Neutrophil (primary cell): Measurements from ENCODE around the gene SRRM2.

Experiments used
- H3K27ac ChIP-seq: fragments of 200-600 bp; sonication (generic); 2 replicates; pipeline ENCODE4 v1.5.1; 2016; ENCODE audit warnings: mild to moderate bottlenecking, moderate library complexity
- H3K27me3 ChIP-seq: fragments of 200-600 bp; sonication (generic); 2 replicates; pipeline ENCODE4 v1.6.0; 2016; ENCODE audit warnings: mild to moderate bottlenecking
- H3K36me3 ChIP-seq: fragments of 200-600 bp; sonication (generic); 2 replicates; pipeline ENCODE4 v1.5.1; 2017
- H3K4me1 ChIP-seq, 2 experiments: fragments of 200-600 bp in 1 of 2; sonication (generic) in 1 of 2; 1 replicate in 1 of 2; 2 replicates in 1 of 2; pipeline versions ENCODE4 v1.5.1 to v1.6.1; 2013 to 2016; ENCODE audit warnings: low read depth in 1 of 2, low read length in 1 of 2, mild to moderate bottlenecking in 1 of 2, moderate library complexity in 1 of 2; ENCODE audit not compliant: control insufficient read depth in 1 of 2, insufficient read depth in 1 of 2
- H3K4me3 ChIP-seq, 2 experiments: fragments of 200-600 bp in 1 of 2; sonication (generic) in 1 of 2; 1 replicate in 1 of 2; 2 replicates in 1 of 2; pipeline ENCODE4 v1.5.1; 2013 to 2016; ENCODE audit warnings: low read depth in 1 of 2, low read length in 1 of 2, mild to moderate bottlenecking in 1 of 2, moderate library complexity in 1 of 2
- H3K9me3 ChIP-seq: fragments of 200-600 bp; sonication (generic); 2 replicates; pipeline ENCODE4 v1.5.1; 2016
- TF ChIP-seq, protein P1 (sequence below): fragments of 200-600 bp; sonication (generic); IDR thresholded peaks from 2 replicates; pipeline ENCODE4 v1.5.1; 2016; ENCODE audit warnings: antibody characterized with exemption

SRRM2 gene

DNA sequence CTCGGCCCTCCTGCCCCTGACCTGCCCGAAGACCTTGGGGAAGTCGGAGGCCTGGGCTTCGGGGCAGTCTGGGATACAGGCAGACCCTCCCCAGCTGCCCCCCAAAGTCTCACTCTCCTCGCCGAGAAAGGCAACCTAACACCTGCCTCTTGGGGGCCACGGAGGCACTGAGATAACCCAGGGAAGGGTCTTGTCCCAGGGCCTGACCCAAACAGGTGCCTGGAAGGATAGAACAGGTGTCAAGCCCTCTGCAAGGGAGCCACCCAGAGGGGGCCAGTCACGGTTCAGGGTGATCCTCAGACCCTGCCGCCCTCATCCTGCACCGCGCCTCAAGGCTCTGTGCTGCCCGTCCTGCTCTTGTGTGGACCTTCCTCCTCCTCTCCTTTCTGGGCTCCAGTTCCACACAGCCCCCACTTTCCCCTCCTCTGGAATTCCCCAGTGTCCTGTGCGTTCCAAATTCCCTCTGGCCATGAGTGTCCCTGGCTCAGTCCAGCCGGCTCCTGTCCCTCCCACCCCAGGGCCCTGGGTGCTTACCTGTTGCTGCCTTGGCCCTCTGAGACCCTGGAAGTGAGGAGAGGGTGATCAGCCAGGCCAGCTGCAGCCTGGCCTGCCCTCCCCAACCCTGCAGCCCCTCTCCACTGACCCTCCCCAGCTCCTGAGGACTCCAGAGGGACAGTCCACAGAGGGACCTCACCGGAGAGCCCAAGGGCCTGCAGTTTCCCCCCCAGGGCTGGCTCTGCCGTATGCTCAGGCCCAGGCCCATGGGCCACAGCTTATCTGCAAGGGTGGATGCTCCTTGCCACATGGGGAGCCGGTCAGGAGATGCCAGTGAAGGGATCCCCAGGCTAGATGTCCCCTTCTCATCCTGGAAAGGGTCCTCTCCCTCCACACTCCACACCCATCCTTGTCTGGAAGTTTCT is 36.2 kb upstream of the SRRM2 start:
- no peaks in the 10 kb centered on the region for H3K36me3 ChIP-seq
- H3K4me1 ChIP-seq = peaks cover 0 to 12% of the 10 kb centered on the region in 2 experiments
- H3K9me3 ChIP-seq = no peaks in the 10 kb centered on the region
- H3K4me3 ChIP-seq = no peak overlapping the region
- TF ChIP-seq, protein P1, sequence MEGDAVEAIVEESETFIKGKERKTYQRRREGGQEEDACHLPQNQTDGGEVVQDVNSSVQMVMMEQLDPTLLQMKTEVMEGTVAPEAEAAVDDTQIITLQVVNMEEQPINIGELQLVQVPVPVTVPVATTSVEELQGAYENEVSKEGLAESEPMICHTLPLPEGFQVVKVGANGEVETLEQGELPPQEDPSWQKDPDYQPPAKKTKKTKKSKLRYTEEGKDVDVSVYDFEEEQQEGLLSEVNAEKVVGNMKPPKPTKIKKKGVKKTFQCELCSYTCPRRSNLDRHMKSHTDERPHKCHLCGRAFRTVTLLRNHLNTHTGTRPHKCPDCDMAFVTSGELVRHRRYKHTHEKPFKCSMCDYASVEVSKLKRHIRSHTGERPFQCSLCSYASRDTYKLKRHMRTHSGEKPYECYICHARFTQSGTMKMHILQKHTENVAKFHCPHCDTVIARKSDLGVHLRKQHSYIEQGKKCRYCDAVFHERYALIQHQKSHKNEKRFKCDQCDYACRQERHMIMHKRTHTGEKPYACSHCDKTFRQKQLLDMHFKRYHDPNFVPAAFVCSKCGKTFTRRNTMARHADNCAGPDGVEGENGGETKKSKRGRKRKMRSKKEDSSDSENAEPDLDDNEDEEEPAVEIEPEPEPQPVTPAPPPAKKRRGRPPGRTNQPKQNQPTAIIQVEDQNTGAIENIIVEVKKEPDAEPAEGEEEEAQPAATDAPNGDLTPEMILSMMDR = no peak
- H3K27ac ChIP-seq = no peak overlapping the region
- H3K27me3 ChIP-seq = peaks cover 45% of the 10 kb centered on the region

DNA sequence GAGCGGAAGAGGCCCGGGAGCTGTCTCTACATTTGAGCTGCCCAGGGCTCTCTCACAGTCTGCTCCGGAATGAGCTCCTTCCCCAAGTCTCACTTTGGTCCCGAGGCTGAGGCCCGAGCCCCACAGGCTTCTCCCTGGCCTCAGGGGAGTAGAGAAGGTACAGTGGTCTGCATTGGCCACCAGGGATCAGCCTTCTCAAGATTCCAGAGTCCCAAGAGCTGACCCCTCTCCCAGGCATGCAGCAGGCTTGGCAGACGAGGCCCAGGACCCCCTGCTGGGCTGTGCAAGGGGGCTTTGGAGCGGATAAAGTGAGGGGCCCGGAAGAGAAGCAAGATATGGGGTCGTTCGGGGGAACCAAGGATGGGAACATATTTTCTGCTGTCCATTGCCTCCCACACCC is 35.5 kb upstream of the SRRM2 start:
- TF ChIP-seq, protein P1 = no peak
- H3K36me3 ChIP-seq = no peaks in the 10 kb centered on the region
- H3K4me3 ChIP-seq = no peak overlapping the region
- peaks cover 2 to 17% of the 10 kb centered on the region in 2 experiments for H3K4me1 ChIP-seq
- no peaks in the 10 kb centered on the region for H3K9me3 ChIP-seq
- H3K27ac ChIP-seq = no peak overlapping the region
- H3K27me3 ChIP-seq = peaks cover 45% of the 10 kb centered on the region

DNA sequence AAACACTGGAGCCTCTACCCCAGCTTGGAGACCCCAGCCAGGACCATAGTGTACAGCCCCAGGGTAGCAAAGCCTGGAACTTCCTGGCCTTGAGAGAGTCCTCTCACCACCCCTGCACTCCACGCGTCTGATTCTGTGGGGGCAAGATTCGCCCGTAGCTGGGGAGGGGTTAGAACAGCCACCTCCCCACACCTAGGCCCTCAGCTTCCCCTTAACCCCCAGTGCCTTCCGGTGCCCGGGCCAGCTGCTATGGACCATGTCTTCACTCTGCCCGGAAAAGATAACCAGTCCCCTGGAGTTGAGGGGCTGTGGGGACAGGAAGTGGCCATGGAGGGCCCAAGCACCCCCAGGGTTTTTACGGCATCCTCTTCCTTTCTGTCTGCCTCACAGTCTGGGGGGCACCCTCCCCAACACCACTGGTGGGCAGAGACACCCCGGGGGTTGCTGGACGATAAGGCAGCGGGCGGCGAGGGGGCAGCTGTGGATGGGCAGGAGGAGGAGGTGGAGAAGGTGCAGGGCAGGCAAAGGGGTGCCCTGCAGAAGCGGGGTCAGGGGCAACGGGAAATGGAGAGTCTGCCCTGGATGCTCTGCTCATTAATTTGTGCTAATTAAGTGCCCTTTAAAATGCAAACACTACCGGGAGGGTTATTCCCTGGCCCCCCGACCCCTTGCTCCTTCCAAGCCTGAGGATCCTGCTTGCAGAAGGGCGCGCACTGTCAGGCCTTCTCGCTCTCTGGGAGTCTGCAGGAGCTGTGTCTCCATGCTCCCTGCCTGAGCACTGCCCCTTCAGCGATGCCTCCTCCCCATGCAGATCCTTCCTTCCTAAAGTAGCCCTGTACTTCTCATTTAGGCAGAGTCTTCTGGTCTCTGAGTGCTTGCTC is 34.8 kb upstream of the SRRM2 start:
- H3K4me3 ChIP-seq = no peak overlapping the region
- H3K36me3 ChIP-seq = no peaks in the 10 kb centered on the region
- H3K27me3 ChIP-seq = peaks cover 45% of the 10 kb centered on the region
- TF ChIP-seq, protein P1 = no peak
- H3K4me1 ChIP-seq = peaks cover 2 to 17% of the 10 kb centered on the region in 2 experiments
- no peak overlapping the region for H3K27ac ChIP-seq
- no peaks in the 10 kb centered on the region for H3K9me3 ChIP-seq

DNA sequence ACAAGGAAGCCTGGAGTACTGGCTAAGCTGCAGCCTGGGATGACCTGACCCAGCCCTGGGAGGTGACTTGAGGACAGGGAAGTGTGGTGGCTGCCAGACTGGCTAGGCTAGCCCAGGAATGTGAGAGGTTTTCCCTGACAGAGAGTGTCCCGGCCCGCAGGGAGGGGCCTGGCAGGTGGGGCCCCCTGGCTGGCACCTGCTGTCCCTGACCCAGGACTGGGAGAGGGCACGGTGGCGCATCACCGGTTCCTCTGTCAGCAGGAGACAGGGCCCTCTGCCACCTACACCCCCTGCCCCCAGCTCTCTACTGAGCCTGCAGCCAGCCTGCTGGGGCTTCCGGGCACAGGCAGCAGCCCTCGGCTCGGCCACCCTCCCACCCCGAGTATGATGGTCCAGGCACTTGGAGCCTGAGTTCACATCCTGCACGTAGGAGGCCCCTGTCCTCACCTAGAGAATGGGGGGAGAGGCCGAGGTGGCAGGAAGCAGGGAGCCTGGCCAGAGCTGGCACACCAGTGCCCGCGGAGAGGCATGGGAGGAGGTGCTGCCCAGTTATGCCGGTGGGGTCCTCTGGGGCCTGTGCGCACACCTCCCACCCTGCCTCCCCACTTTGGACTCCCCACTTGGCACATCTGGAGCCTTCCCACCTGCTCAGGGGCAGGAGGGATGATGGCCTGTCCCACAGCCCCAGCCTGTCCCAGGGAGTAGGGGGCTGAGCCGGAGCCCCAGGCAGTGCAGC is 32.9 kb upstream of the SRRM2 start:
- H3K27me3 ChIP-seq = peaks cover 41% of the 10 kb centered on the region
- TF ChIP-seq, protein P1 = no peak
- no peaks in the 10 kb centered on the region for H3K36me3 ChIP-seq
- no peaks in the 10 kb centered on the region for H3K9me3 ChIP-seq
- no peak overlapping the region for H3K4me3 ChIP-seq
- H3K27ac ChIP-seq = no peak overlapping the region
- H3K4me1 ChIP-seq = peaks cover 2 to 17% of the 10 kb centered on the region in 2 experiments

DNA sequence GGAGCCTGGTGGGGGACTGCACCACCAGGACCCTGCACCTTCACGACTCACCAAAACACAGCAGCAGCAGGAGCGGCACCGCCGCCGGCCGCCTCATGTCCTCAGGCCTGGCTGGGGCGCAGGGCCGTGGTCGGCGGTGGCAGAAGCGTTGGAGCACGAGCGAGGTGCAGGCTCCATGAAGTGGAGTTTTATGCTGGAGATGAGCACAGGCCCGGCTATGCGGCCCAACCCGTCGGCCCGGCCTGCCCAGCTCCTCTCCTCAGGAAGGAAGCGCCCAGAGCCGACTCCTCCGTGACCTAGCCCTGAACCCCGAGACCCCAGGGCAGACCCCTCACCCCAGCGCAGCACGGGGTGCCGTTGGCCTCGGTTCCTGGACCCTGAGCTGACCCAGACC is 32.4 kb upstream of the SRRM2 start, which contains the start of gene PRSS27:
Gene PRSS27 (minus strand): TSS at position 161 of the 394 bp plus-strand sequence. CDS start 64 bp downstream, at position 97.
- H3K27me3 ChIP-seq = peaks cover 41% of the 10 kb centered on the region
- peak within 1 kb of the TSS; percentile 76 for H3K27ac ChIP-seq
- H3K9me3 ChIP-seq = no peaks in the 10 kb centered on the region
- no peaks in the 10 kb centered on the region for H3K36me3 ChIP-seq
- H3K4me1 ChIP-seq = peaks cover 2 to 17% of the 10 kb centered on the region in 2 experiments
- H3K4me3 ChIP-seq = peak within 1 kb of the TSS; percentile 66 to 86
- TF ChIP-seq, protein P1 = no peak
